DOHH2 (cell line): ENCODE results near the gene CNTNAP5.

Source experiments
- H3F3A ChIP-seq: fragments of 200-600 bp; sonication (generic), shearing (Covaris generic); 2 replicates; pipeline ENCODE4 v1.6.0; 2016; ENCODE audit warnings: antibody characterized with exemption, mild to moderate bottlenecking; ENCODE audit not compliant: control insufficient read depth, insufficient read depth
- H3K27ac ChIP-seq: fragments of 200-600 bp; sonication (generic); 2 replicates; pipeline ENCODE4 v1.5.1; 2014; ENCODE audit warnings: low read depth, mild to moderate bottlenecking, low read length, moderate library complexity
- H3K27me3 ChIP-seq: fragments of 200-600 bp; sonication (generic); 2 replicates; pipeline ENCODE4 v1.6.1; 2014; ENCODE audit warnings: mild to moderate bottlenecking, low read length, mixed read lengths; ENCODE audit not compliant: control insufficient read depth
- H3K36me3 ChIP-seq: fragments of 200-600 bp; sonication (generic); 2 replicates; pipeline ENCODE4 v1.6.1; 2014; ENCODE audit warnings: mild to moderate bottlenecking, low read length, moderate library complexity, mixed read lengths; ENCODE audit not compliant: control insufficient read depth
- H3K4me1 ChIP-seq: fragments of 200-600 bp; sonication (generic); 2 replicates; pipeline ENCODE4 v1.6.1; 2014; ENCODE audit warnings: mild to moderate bottlenecking, low read length, mixed read lengths; ENCODE audit not compliant: control insufficient read depth
- H3K4me2 ChIP-seq: fragments of 200-600 bp; sonication (generic); 2 replicates; pipeline ENCODE4 v1.6.0; 2014; ENCODE audit warnings: mild to moderate bottlenecking, low read length, moderate library complexity
- H3K4me3 ChIP-seq: fragments of 200-600 bp; sonication (generic); 2 replicates; pipeline ENCODE4 v1.5.1; 2014; ENCODE audit warnings: mild to moderate bottlenecking, low read length, mixed read lengths
- H3K79me2 ChIP-seq: fragments of 200-600 bp; sonication (generic); 2 replicates; pipeline ENCODE4 v1.6.1; 2014; ENCODE audit warnings: mild to moderate bottlenecking, low read length, mixed read lengths; ENCODE audit not compliant: control insufficient read depth
- H3K9me2 ChIP-seq: fragments of 200-600 bp; sonication (generic); replicated peaks from 2 replicates; pipeline ENCODE4 v1.6.1; 2014; ENCODE audit warnings: mild to moderate bottlenecking, low read length, mixed read lengths; ENCODE audit not compliant: control insufficient read depth
- H3K9me3 ChIP-seq: fragments of 200-600 bp; sonication (generic); 2 replicates; pipeline ENCODE4 v1.6.1; 2014; ENCODE audit warnings: antibody characterized with exemption, low read length, mixed read lengths; ENCODE audit not compliant: control insufficient read depth, insufficient read depth
- H4K20me1 ChIP-seq: fragments of 200-600 bp; sonication (generic); 2 replicates; pipeline ENCODE4 v1.6.0; 2014; ENCODE audit warnings: low read depth, mild to moderate bottlenecking, antibody characterized with exemption, low read length, moderate library complexity; ENCODE audit not compliant: control insufficient read depth, insufficient read depth
- CTCF ChIP-seq: fragments of 200-600 bp; sonication (generic); IDR thresholded peaks from one replicate; pipeline ENCODE4 v1.5.1; 2014; ENCODE audit warnings: antibody characterized with exemption, mild to moderate bottlenecking, low read depth, low read length; ENCODE audit not compliant: poor library complexity, severe bottlenecking
- EZH2phosphoT487 ChIP-seq: fragments of 200-600 bp; sonication (generic); IDR thresholded peaks from 2 replicates; pipeline ENCODE4 v1.6.1; 2017; ENCODE audit warnings: borderline replicate concordance, mild to moderate bottlenecking, antibody characterized with exemption, low read length, moderate library complexity, mixed read lengths

Gene CNTNAP5

GRCh38 chr2:124572934-124573634, 548.0 kb downstream of the CNTNAP5 start:
- H3K9me3 ChIP-seq, result no peaks in the 10 kb centered on the region
- H3K36me3 ChIP-seq, result no peaks in the 10 kb centered on the region
- H3K4me2 ChIP-seq, result no peak overlapping the region
- no peaks in the 10 kb centered on the region for H4K20me1 ChIP-seq
- H3K4me3 ChIP-seq, result no peak overlapping the region
- H3K4me1 ChIP-seq, result no peaks in the 10 kb centered on the region
- TF ChIP-seq CTCF, result no peak
- no peak for TF ChIP-seq EZH2phosphoT487
- no peaks in the 10 kb centered on the region for H3F3A ChIP-seq
- H3K79me2 ChIP-seq, result no peaks in the 10 kb centered on the region
- no peaks in the 10 kb centered on the region for H3K9me2 ChIP-seq
- H3K27ac ChIP-seq, result no peak overlapping the region
- no peaks in the 10 kb centered on the region for H3K27me3 ChIP-seq

GRCh38 chr2:124575497-124575896, 550.4 kb downstream of the CNTNAP5 start:
- Histone ChIP-seq H3K9me2 (no peaks in the 10 kb centered on the region), H3K27ac (no peak overlapping the region), H3K4me3 (no peak overlapping the region), H3K27me3 (no peaks in the 10 kb centered on the region), H3K4me1 (no peaks in the 10 kb centered on the region), H3K79me2 (no peaks in the 10 kb centered on the region), H3K4me2 (no peak overlapping the region), H3K36me3 (no peaks in the 10 kb centered on the region), H3F3A (no peaks in the 10 kb centered on the region), H4K20me1 (no peaks in the 10 kb centered on the region), H3K9me3 (no peaks in the 10 kb centered on the region)
- TF ChIP-seq EZH2phosphoT487, result no peak
- TF ChIP-seq CTCF, result no peak

GRCh38 chr2:124580263-124580662, 555.2 kb downstream of the CNTNAP5 start:
- Histone ChIP-seq H3K9me3 (no peaks in the 10 kb centered on the region), H4K20me1 (no peaks in the 10 kb centered on the region), H3K27me3 (no peaks in the 10 kb centered on the region), H3K79me2 (no peaks in the 10 kb centered on the region), H3K9me2 (no peaks in the 10 kb centered on the region), H3K36me3 (no peaks in the 10 kb centered on the region), H3K4me1 (no peaks in the 10 kb centered on the region), H3K4me2 (no peak overlapping the region), H3K27ac (no peak overlapping the region), H3K4me3 (no peak overlapping the region), H3F3A (no peaks in the 10 kb centered on the region)
- TF ChIP-seq EZH2phosphoT487 (no peak), CTCF (no peak)
